ENCODE measurements around the gene RAB31. TPM values are rescaled to one million over a fixed set of nuclear protein-coding genes. Genes with fewer than 3 reads are reported as not detected.
A peak's percentile ranks its signal among the peaks of the same experiment; 100 is the strongest.
"Not testable (repeated sequence)": the region's sequence is repeated elsewhere in the genome, so short reads cannot be mapped to it uniquely, and the experiment has no call there.

The RAB31 gene
- total and polyA plus RNA-seq, 2 experiments from 2014 or later: 8.7 to 27.7 TPM

DNA sequence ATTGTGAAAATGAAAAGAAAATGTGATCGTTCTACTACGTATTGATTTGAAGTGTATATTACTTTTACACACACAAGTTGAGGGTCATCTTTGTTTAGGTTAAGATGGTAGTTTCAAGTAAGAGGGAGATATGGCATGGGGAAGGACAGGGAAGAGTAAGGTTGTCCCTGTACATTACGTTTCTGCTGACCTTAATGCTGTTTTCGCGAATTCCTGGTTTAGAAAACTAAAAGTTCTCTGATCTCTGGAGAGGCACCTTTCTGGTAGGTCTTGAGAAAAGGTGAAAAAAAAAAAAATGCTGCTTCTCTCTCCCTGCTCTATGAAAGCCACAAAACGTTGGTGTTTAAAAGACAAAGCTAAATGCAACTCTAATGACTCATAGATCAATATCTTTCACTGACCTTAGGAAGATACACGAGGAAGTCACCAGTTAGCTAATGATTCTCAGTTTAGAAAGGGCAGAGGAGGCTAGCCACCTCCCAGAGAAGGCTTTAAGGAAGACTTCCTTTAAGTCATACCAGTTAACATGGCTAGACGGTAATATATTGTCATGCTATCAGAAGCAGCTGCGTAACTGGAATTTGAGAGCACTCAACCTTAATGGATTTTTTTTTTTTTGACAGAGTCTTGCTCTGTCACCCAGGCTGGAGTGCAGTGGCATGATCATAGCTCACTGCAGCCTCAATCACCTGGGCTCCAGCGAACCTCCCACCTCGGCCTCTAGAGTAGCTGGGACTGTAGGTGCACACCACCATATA is 190.9 kb downstream of the RAB31 start:
- TF ChIP-seq, protein P1, sequence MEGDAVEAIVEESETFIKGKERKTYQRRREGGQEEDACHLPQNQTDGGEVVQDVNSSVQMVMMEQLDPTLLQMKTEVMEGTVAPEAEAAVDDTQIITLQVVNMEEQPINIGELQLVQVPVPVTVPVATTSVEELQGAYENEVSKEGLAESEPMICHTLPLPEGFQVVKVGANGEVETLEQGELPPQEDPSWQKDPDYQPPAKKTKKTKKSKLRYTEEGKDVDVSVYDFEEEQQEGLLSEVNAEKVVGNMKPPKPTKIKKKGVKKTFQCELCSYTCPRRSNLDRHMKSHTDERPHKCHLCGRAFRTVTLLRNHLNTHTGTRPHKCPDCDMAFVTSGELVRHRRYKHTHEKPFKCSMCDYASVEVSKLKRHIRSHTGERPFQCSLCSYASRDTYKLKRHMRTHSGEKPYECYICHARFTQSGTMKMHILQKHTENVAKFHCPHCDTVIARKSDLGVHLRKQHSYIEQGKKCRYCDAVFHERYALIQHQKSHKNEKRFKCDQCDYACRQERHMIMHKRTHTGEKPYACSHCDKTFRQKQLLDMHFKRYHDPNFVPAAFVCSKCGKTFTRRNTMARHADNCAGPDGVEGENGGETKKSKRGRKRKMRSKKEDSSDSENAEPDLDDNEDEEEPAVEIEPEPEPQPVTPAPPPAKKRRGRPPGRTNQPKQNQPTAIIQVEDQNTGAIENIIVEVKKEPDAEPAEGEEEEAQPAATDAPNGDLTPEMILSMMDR (IDR thresholded peaks at IDR 0.05; ENCODE audit: low read depth, low read length): no peak
- DNase-seq (ENCODE audit: low read depth in 1 of 2, low spot score in 1 of 2): peak in 1 of 2 donors; percentile 43
- no peak overlapping the region for H3K27ac ChIP-seq
- H3K4me3 ChIP-seq: no peak overlapping the region
- H3K36me3 ChIP-seq: no peaks in the 10 kb centered on the region
- no peaks in the 10 kb centered on the region for H3K9me3 ChIP-seq (ENCODE audit: low read depth)
- H3K4me1 ChIP-seq (ENCODE audit: low read depth): no peaks in the 10 kb centered on the region
- no peaks in the 10 kb centered on the region for H3K27me3 ChIP-seq

GRCh38 chr18:9899550-9899930 is 191.4 kb downstream of the RAB31 start:
- not testable (repeated sequence) for H3K36me3 ChIP-seq; H3K4me3 ChIP-seq; H3K4me1 ChIP-seq (ENCODE audit: low read depth); H3K27me3 ChIP-seq; H3K9me3 ChIP-seq (ENCODE audit: low read depth); DNase-seq (ENCODE audit: low read depth in 1 of 2, low spot score in 1 of 2); H3K27ac ChIP-seq

GRCh38 chr18:9900699-9901098 is 192.6 kb downstream of the RAB31 start:
- Histone ChIP-seq H3K27ac (no peak overlapping the region), H3K4me3 (no peak overlapping the region), H3K4me1 (ENCODE audit: low read depth) (no peaks in the 10 kb centered on the region), H3K27me3 (no peaks in the 10 kb centered on the region), H3K36me3 (no peaks in the 10 kb centered on the region), H3K9me3 (ENCODE audit: low read depth) (no peaks in the 10 kb centered on the region)
- DNase-seq (ENCODE audit: low read depth in 1 of 2, low spot score in 1 of 2): no peak
- TF ChIP-seq, protein P1 (IDR thresholded peaks at IDR 0.05; ENCODE audit: low read depth, low read length): no peak

- no peaks in the 10 kb centered on the region for H3K27me3 ChIP-seq
- H3K4me1 ChIP-seq (ENCODE audit: low read depth): no peaks in the 10 kb centered on the region
- DNase-seq (ENCODE audit: low read depth in 1 of 2, low spot score in 1 of 2): peak in 1 of 2 donors; percentile 75
- no peaks in the 10 kb centered on the region for H3K9me3 ChIP-seq (ENCODE audit: low read depth)
- no peak overlapping the region for H3K4me3 ChIP-seq
- H3K27ac ChIP-seq: no peak overlapping the region
- H3K36me3 ChIP-seq: no peaks in the 10 kb centered on the region
- TF ChIP-seq, protein P1 (IDR thresholded peaks at IDR 0.05; ENCODE audit: low read depth, low read length): no peak
Observed at GRCh38 chr18:9901377-9901776, 193.3 kb downstream of the RAB31 start.

DNA sequence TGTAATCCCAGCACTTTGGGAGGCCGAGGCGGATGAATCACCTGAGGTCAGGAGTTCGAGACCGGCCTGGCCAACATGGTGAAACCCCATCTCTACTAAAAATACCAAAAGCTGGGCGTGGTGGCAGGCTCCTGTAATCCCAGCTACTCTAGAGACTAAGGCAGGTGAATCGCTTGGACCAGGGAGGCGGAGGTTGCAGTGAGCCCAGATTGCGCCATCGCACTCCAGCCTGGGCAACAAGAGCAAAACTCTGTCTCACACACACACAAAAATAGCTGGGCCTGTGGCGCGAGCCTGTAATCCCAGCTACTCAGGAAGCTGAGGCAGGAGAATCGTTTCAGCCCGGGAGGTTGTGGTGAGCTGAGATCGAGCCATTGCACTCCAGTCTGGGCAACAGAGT is 194.2 kb downstream of the RAB31 start:
- not testable (repeated sequence) for H3K4me1 ChIP-seq (ENCODE audit: low read depth); H3K27ac ChIP-seq; DNase-seq (ENCODE audit: low read depth in 1 of 2, low spot score in 1 of 2); H3K36me3 ChIP-seq; H3K9me3 ChIP-seq (ENCODE audit: low read depth); H3K4me3 ChIP-seq; H3K27me3 ChIP-seq

GRCh38 chr18:9902832-9903231 is 194.7 kb downstream of the RAB31 start:
- Histone ChIP-seq H3K27me3 (no peaks in the 10 kb centered on the region), H3K9me3 (ENCODE audit: low read depth) (no peaks in the 10 kb centered on the region), H3K36me3 (no peaks in the 10 kb centered on the region), H3K4me1 (ENCODE audit: low read depth) (no peaks in the 10 kb centered on the region), H3K27ac (no peak overlapping the region), H3K4me3 (no peak overlapping the region)
- DNase-seq (ENCODE audit: low read depth in 1 of 2, low spot score in 1 of 2): peak in 1 of 2 donors; percentile 82
- TF ChIP-seq, protein P1 (IDR thresholded peaks at IDR 0.05; ENCODE audit: low read depth, low read length): no peak
